DOHH2 (cell line): ENCODE measurements around the gene RAB37.

Source experiments
- H3F3A ChIP-seq: fragments of 200-600 bp; sonication (generic), shearing (Covaris generic); 2 replicates; pipeline ENCODE4 v1.6.0; 2016; ENCODE audit warnings: antibody characterized with exemption, mild to moderate bottlenecking; ENCODE audit not compliant: control insufficient read depth, insufficient read depth
- H3K27ac ChIP-seq: fragments of 200-600 bp; sonication (generic); 2 replicates; pipeline ENCODE4 v1.5.1; 2014; ENCODE audit warnings: low read depth, mild to moderate bottlenecking, low read length, moderate library complexity
- H3K27me3 ChIP-seq: fragments of 200-600 bp; sonication (generic); 2 replicates; pipeline ENCODE4 v1.6.1; 2014; ENCODE audit warnings: mild to moderate bottlenecking, low read length, mixed read lengths; ENCODE audit not compliant: control insufficient read depth
- H3K36me3 ChIP-seq: fragments of 200-600 bp; sonication (generic); 2 replicates; pipeline ENCODE4 v1.6.1; 2014; ENCODE audit warnings: mild to moderate bottlenecking, low read length, moderate library complexity, mixed read lengths; ENCODE audit not compliant: control insufficient read depth
- H3K4me1 ChIP-seq: fragments of 200-600 bp; sonication (generic); 2 replicates; pipeline ENCODE4 v1.6.1; 2014; ENCODE audit warnings: mild to moderate bottlenecking, low read length, mixed read lengths; ENCODE audit not compliant: control insufficient read depth
- H3K4me2 ChIP-seq: fragments of 200-600 bp; sonication (generic); 2 replicates; pipeline ENCODE4 v1.6.0; 2014; ENCODE audit warnings: mild to moderate bottlenecking, low read length, moderate library complexity
- H3K4me3 ChIP-seq: fragments of 200-600 bp; sonication (generic); 2 replicates; pipeline ENCODE4 v1.5.1; 2014; ENCODE audit warnings: mild to moderate bottlenecking, low read length, mixed read lengths
- H3K79me2 ChIP-seq: fragments of 200-600 bp; sonication (generic); 2 replicates; pipeline ENCODE4 v1.6.1; 2014; ENCODE audit warnings: mild to moderate bottlenecking, low read length, mixed read lengths; ENCODE audit not compliant: control insufficient read depth
- H3K9me2 ChIP-seq: fragments of 200-600 bp; sonication (generic); replicated peaks from 2 replicates; pipeline ENCODE4 v1.6.1; 2014; ENCODE audit warnings: mild to moderate bottlenecking, low read length, mixed read lengths; ENCODE audit not compliant: control insufficient read depth
- H3K9me3 ChIP-seq: fragments of 200-600 bp; sonication (generic); 2 replicates; pipeline ENCODE4 v1.6.1; 2014; ENCODE audit warnings: antibody characterized with exemption, low read length, mixed read lengths; ENCODE audit not compliant: control insufficient read depth, insufficient read depth
- H4K20me1 ChIP-seq: fragments of 200-600 bp; sonication (generic); 2 replicates; pipeline ENCODE4 v1.6.0; 2014; ENCODE audit warnings: low read depth, mild to moderate bottlenecking, antibody characterized with exemption, low read length, moderate library complexity; ENCODE audit not compliant: control insufficient read depth, insufficient read depth
- EZH2phosphoT487 ChIP-seq: fragments of 200-600 bp; sonication (generic); IDR thresholded peaks from 2 replicates; pipeline ENCODE4 v1.6.1; 2017; ENCODE audit warnings: borderline replicate concordance, mild to moderate bottlenecking, antibody characterized with exemption, low read length, moderate library complexity, mixed read lengths
- TF ChIP-seq, protein P1 (sequence below): fragments of 200-600 bp; sonication (generic); IDR thresholded peaks from one replicate; pipeline ENCODE4 v1.5.1; 2014; ENCODE audit warnings: antibody characterized with exemption, mild to moderate bottlenecking, low read depth, low read length; ENCODE audit not compliant: poor library complexity, severe bottlenecking

RAB37 gene

DNA sequence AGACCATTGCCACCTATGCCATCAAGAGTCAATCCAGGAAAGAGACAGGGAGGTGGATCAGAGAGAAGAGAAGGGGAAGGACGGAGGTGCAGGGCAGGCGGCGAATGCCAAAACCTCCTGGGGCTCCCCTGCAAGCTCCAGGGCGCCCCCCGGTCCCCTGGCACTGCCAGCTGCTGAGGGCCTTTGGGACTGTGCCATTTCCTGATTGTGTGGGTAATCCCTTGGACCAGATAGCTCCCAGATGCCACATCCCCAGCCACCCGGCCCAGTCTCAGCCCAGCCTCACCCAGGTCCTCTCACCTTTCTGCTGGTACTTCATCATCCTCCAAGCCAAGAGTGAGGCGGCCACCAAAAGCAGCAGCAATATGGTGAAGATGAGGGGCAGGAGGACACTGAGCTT is 39.0 kb upstream of the RAB37 start:
- H3F3A ChIP-seq = no peaks in the 10 kb centered on the region
- no peaks in the 10 kb centered on the region for H3K79me2 ChIP-seq
- TF ChIP-seq, protein P1, sequence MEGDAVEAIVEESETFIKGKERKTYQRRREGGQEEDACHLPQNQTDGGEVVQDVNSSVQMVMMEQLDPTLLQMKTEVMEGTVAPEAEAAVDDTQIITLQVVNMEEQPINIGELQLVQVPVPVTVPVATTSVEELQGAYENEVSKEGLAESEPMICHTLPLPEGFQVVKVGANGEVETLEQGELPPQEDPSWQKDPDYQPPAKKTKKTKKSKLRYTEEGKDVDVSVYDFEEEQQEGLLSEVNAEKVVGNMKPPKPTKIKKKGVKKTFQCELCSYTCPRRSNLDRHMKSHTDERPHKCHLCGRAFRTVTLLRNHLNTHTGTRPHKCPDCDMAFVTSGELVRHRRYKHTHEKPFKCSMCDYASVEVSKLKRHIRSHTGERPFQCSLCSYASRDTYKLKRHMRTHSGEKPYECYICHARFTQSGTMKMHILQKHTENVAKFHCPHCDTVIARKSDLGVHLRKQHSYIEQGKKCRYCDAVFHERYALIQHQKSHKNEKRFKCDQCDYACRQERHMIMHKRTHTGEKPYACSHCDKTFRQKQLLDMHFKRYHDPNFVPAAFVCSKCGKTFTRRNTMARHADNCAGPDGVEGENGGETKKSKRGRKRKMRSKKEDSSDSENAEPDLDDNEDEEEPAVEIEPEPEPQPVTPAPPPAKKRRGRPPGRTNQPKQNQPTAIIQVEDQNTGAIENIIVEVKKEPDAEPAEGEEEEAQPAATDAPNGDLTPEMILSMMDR = no peak
- no peak for TF ChIP-seq EZH2phosphoT487
- no peak overlapping the region for H3K4me3 ChIP-seq
- no peaks in the 10 kb centered on the region for H4K20me1 ChIP-seq
- H3K9me2 ChIP-seq = no peaks in the 10 kb centered on the region
- H3K4me1 ChIP-seq = no peaks in the 10 kb centered on the region
- no peaks in the 10 kb centered on the region for H3K36me3 ChIP-seq
- H3K4me2 ChIP-seq = no peak overlapping the region
- no peaks in the 10 kb centered on the region for H3K9me3 ChIP-seq
- peaks cover 4% of the 10 kb centered on the region for H3K27me3 ChIP-seq
- H3K27ac ChIP-seq = no peak overlapping the region

DNA sequence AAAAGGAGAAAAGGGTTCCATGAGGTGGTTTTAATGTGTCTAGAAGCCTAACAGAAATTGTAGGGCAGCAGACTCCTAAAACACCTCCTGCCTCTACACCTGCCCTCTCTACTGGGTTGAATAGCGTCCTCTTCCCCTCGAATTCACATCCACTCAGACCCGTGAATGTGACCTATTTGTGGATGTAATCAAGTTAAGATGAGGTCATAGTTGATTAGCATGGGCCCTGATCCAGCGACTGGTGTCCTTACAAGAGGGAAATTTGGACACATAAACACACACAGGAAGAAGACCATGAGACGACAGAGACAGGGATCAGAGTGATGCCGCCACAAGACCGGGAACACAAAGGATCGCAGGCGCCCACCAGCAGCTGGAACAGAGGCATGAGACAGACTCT is 37.8 kb upstream of the RAB37 start:
- Histone ChIP-seq H3K4me2 (no peak overlapping the region), H3K9me2 (no peaks in the 10 kb centered on the region), H3K79me2 (no peaks in the 10 kb centered on the region), H3K4me3 (no peak overlapping the region), H3K4me1 (no peaks in the 10 kb centered on the region), H3K36me3 (no peaks in the 10 kb centered on the region), H3F3A (no peaks in the 10 kb centered on the region), H3K27ac (no peak overlapping the region), H3K9me3 (no peaks in the 10 kb centered on the region), H3K27me3 (peaks cover 8% of the 10 kb centered on the region; the same call in 1 of the 2 replicates), H4K20me1 (no peaks in the 10 kb centered on the region)
- no peak for TF ChIP-seq EZH2phosphoT487
- TF ChIP-seq, protein P1 = no peak

DNA sequence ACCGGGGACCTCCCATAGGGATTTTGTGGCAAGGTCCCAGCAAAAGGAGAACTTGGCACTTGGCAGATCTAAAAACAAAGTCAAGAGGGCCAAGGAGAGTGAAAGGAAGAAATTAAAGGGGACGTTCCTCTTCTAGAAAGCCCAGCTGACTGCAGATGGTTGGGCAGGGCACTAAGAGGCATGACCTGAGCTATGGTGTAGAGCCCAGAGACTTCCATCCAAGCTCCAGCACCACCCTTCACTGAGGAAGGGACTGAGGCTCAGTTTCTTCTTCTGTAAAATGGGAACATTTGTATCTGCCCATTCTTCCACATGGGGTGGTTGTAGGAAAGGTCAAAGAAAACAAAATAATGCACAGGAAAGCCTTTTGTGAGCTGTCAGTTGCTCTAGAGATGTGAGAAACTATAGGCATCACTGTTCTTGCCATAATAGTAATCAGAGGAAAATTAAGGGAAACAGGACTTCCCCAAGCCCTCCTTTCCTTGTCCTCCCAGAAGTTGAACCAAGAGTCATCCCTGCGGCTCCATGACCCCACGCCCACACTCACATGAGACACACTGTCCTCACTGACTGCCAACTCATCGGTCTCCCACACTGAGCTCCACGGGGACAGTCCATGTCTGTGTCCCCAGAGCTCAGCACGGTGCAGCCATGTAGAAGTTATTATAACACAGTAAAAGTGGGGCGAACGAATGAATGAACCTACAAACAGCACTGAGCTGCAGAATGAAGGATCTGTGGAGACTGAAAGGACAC is 34.8 kb upstream of the RAB37 start:
- no peaks in the 10 kb centered on the region for H3K9me2 ChIP-seq
- H3K4me3 ChIP-seq = no peak overlapping the region
- H3K27ac ChIP-seq = no peak overlapping the region
- no peaks in the 10 kb centered on the region for H3K79me2 ChIP-seq
- no peak for TF ChIP-seq EZH2phosphoT487
- TF ChIP-seq, protein P1 = no peak
- no peaks in the 10 kb centered on the region for H3F3A ChIP-seq
- no peaks in the 10 kb centered on the region for H3K36me3 ChIP-seq
- H3K4me2 ChIP-seq = no peak overlapping the region
- H3K9me3 ChIP-seq = no peaks in the 10 kb centered on the region
- H4K20me1 ChIP-seq = no peaks in the 10 kb centered on the region
- H3K4me1 ChIP-seq = no peaks in the 10 kb centered on the region
- H3K27me3 ChIP-seq = peaks cover 18% of the 10 kb centered on the region
